Measurements from ENCODE around the gene SH3BP4.

The SH3BP4 gene

DNA sequence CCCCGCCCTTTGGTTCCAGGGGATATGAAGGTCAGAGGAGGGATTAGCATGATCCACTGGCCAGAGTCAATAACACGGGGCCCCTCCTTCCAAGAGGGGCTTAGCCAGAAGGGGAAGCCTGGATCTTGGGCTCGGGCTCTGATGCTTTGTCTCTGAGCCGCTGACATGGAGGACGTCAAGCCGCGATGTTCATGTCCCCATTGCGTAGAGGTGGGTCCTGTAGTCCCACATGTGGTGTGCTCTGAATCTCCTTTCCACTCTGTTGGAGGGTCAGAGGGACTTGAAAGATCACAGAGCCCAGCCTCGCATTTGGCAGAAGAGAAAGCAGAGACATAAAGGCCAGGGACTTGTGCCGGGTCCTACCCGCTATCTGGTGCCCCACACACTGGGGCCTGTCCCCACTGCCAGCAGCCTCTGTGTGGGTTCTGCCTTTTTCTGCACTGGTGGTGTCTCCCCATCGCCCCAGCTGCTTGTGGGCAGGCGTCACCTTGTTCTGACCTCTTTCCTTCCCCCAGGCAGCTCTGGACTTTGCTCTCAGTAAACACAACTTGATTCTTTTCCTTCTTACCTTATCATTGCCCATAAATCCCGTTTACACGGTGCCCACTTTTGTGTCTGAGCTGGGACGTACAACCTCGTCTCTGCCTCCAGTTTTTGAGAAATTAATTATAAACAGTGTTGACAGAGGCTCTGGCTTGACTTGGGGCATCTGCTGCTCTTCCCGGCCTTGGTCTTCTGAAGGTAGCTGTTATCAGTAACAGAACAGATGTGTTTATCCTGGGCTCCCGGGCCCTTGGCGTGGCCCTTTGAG lies 48.8 kb downstream of the SH3BP4 start:
- H3K4me2 ChIP-seq (ENCODE audit: low read length, poor library complexity, severe bottlenecking), result no peak overlapping the region
- peak overlapping the region in 1 of 2 experiments; percentile 49 for H3K14ac ChIP-seq (ENCODE audit: low read length in 2 of 2)
- H2BK120ac ChIP-seq (ENCODE audit: low read depth, low read length), result peak overlapping the region; percentile 0
- peaks cover 61 to 64% of the 10 kb centered on the region in 2 experiments for H3K36me3 ChIP-seq (ENCODE audit: control insufficient read depth in 1 of 2, insufficient read depth in 2 of 2, low read depth in 1 of 2, low read length in 2 of 2)
- peak; percentile 60 for DNase-seq
- peak overlapping the region; percentile 29 to 40 for H3K18ac ChIP-seq (ENCODE audit: low read depth in 1 of 2, low read length in 2 of 2)
- H4K91ac ChIP-seq (ENCODE audit: low read length), result peak overlapping the region; percentile 2
- H2AK5ac ChIP-seq (ENCODE audit: low read length, severe bottlenecking), result no peak overlapping the region
- H3K4me1 ChIP-seq (ENCODE audit: control insufficient read depth, insufficient read depth, low read depth, low read length), result peaks cover 53% of the 10 kb centered on the region
- H3K9me3 ChIP-seq (ENCODE audit: control insufficient read depth, low read length), result no peaks in the 10 kb centered on the region
- H2AFZ ChIP-seq (ENCODE audit: low read depth, low read length), result no peak overlapping the region
- H3K79me1 ChIP-seq (replicated peaks; ENCODE audit: low read length, poor library complexity, severe bottlenecking), result no peaks in the 10 kb centered on the region
- H3K4me3 ChIP-seq (ENCODE audit: insufficient read depth in 1 of 2, low read depth in 1 of 2, low read length in 2 of 2), result no peak overlapping the region
- no peak overlapping the region for H3K9ac ChIP-seq (ENCODE audit: low read length)
- H3K23ac ChIP-seq (ENCODE audit: low read length in 2 of 2), result peak overlapping the region in 1 of 2 experiments; percentile 54
- peak overlapping the region; percentile 10 for H3K27ac ChIP-seq (ENCODE audit: low read length, poor library complexity, severe bottlenecking)
- no peak overlapping the region for H2BK5ac ChIP-seq (ENCODE audit: low read depth, low read length, poor library complexity, severe bottlenecking)
- peak overlapping the region in 1 of 2 experiments; percentile 89 for H2BK12ac ChIP-seq (ENCODE audit: low read length in 2 of 2)
- H2BK15ac ChIP-seq (ENCODE audit: low read depth, poor library complexity, severe bottlenecking), result no peak overlapping the region
- H3K27me3 ChIP-seq (ENCODE audit: control insufficient read depth in 1 of 2, insufficient read depth in 1 of 2, low read length in 2 of 2), result no peaks in the 10 kb centered on the region
- H3K4ac ChIP-seq (ENCODE audit: low read depth in 1 of 2, low read length in 2 of 2), result peak overlapping the region in 1 of 2 experiments; percentile 54
- WGBS, result 48% methylated on average over 20 of the region's 20 CpGs
- H4K8ac ChIP-seq (ENCODE audit: low read length), result peak overlapping the region; percentile 10

DNA sequence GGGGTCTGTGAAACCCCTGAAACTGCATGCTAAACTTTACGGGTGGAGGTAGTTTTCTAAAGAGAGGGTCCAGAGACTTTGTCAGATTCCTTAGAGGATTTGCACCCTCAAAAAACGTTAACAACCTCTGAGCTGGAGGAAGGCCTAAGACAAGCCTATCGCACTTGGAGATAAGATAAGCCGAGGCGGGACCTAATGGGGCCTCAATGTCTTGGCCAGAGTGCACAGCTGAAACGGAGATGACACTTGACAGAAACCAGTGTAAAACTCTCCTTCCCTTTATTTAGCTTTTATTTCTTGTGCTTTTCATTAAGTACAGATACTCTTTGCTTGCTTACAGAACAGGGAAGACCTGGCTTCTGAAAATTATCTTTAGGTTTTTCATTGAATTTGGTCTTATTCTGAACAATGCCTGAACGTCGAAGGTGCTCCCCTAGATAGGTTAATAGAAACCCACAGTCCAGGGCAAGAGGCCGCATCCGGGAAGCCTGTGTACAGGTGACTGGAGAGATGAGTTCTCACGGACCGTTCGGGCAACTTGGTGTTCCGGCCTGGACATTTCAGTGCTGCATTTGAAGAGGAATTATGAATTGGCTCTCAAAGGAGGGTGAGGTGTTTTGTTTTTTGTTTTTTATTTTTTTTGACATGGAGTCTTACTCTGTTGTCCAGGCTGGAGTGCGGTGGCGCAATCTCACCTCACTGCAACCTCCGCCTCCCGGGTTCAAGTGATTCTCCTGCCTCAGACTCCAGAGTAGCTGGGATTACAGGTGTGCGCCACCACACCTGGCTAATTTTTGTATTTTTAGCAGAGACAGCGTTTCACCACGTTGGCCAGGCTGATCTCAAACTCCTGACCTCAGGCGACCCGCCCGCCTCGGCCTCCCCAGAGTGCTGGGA lies 49.7 kb downstream of the SH3BP4 start:
- Histone ChIP-seq H3K27ac (ENCODE audit: low read length, poor library complexity, severe bottlenecking) (peak overlapping the region; percentile 2), H3K9ac (ENCODE audit: low read length) (no peak overlapping the region), H4K91ac (ENCODE audit: low read length) (no peak overlapping the region), H2BK15ac (ENCODE audit: low read depth, poor library complexity, severe bottlenecking) (no peak overlapping the region), H3K4me1 (ENCODE audit: control insufficient read depth, insufficient read depth, low read depth, low read length) (peaks cover 57% of the 10 kb centered on the region), H2BK5ac (ENCODE audit: low read depth, low read length, poor library complexity, severe bottlenecking) (no peak overlapping the region), H4K8ac (ENCODE audit: low read length) (peak overlapping the region; percentile 10), H3K9me3 (ENCODE audit: control insufficient read depth, low read length) (no peaks in the 10 kb centered on the region), H2BK120ac (ENCODE audit: low read depth, low read length) (no peak overlapping the region), H3K23ac (ENCODE audit: low read length in 2 of 2) (no peak overlapping the region), H2AFZ (ENCODE audit: low read depth, low read length) (no peak overlapping the region), H3K4me3 (ENCODE audit: insufficient read depth in 1 of 2, low read depth in 1 of 2, low read length in 2 of 2) (no peak overlapping the region), H3K4me2 (ENCODE audit: low read length, poor library complexity, severe bottlenecking) (no peak overlapping the region), H3K36me3 (ENCODE audit: control insufficient read depth in 1 of 2, insufficient read depth in 2 of 2, low read depth in 1 of 2, low read length in 2 of 2) (peaks cover 56 to 63% of the 10 kb centered on the region in 2 experiments), H3K14ac (ENCODE audit: low read length in 2 of 2) (no peak overlapping the region), H3K27me3 (ENCODE audit: control insufficient read depth in 1 of 2, insufficient read depth in 1 of 2, low read length in 2 of 2) (no peaks in the 10 kb centered on the region), H3K18ac (ENCODE audit: low read depth in 1 of 2, low read length in 2 of 2) (peak overlapping the region in 1 of 2 experiments; percentile 72), H2BK12ac (ENCODE audit: low read length in 2 of 2) (no peak overlapping the region), H3K79me1 (replicated peaks; ENCODE audit: low read length, poor library complexity, severe bottlenecking) (no peaks in the 10 kb centered on the region), H2AK5ac (ENCODE audit: low read length, severe bottlenecking) (no peak overlapping the region), H3K4ac (ENCODE audit: low read depth in 1 of 2, low read length in 2 of 2) (no peak overlapping the region)
- 69% methylated on average over 24 of the region's 25 CpGs for WGBS
- peak; percentile 74 for DNase-seq

DNA sequence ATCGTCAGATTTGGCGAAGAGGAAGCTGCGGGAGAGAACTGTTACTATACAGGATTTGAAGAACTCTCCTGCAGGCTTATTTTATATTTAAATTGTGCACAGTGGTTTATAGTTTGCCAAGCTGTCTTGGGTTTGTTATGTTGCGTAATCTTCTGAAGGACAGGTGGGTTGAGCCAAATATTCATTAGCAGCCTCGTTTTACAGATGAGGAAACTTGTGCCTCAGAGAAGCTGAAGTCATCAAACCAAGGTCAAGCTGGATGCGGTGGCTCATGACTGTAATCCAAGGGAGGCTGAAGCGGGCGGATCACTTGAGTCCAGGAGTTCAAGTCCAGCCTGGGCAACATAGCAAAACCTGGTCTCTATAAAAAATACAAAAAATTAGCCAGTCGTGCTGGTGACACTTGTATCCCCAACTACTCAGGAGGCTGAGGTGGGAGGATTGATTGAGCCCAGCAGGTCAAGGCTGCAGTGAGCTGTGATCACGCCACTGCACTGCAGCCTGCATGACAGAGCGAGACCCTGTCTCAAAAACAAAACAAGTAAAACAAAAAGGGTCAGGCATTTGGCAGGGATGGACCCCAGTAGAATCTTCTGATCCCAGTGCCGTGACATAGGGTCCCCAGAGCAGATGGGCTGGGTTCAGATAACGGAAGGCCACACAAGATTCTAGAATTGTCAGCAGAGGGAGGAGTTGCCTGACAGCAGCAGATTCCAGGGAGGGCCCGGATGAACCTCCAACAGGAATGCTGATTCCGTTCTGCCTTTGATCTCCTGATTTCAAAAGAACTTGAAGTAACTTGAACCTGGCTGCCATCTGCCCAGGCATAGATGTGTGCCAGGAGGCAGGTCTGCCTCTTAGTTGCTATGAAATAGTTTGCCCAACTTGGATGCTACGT lies 50.6 kb downstream of the SH3BP4 start:
- Histone ChIP-seq H3K14ac (ENCODE audit: low read length in 2 of 2) (no peak overlapping the region), H3K4ac (ENCODE audit: low read depth in 1 of 2, low read length in 2 of 2) (peak overlapping the region in 1 of 2 experiments; percentile 45), H3K4me1 (ENCODE audit: control insufficient read depth, insufficient read depth, low read depth, low read length) (peaks cover 60% of the 10 kb centered on the region), H3K4me2 (ENCODE audit: low read length, poor library complexity, severe bottlenecking) (no peak overlapping the region), H2BK120ac (ENCODE audit: low read depth, low read length) (no peak overlapping the region), H3K23ac (ENCODE audit: low read length in 2 of 2) (no peak overlapping the region), H4K8ac (ENCODE audit: low read length) (no peak overlapping the region), H3K4me3 (ENCODE audit: insufficient read depth in 1 of 2, low read depth in 1 of 2, low read length in 2 of 2) (no peak overlapping the region), H3K9ac (ENCODE audit: low read length) (no peak overlapping the region), H3K27me3 (ENCODE audit: control insufficient read depth in 1 of 2, insufficient read depth in 1 of 2, low read length in 2 of 2) (no peaks in the 10 kb centered on the region), H3K9me3 (ENCODE audit: control insufficient read depth, low read length) (no peaks in the 10 kb centered on the region), H2AFZ (ENCODE audit: low read depth, low read length) (no peak overlapping the region), H4K91ac (ENCODE audit: low read length) (peak overlapping the region; percentile 25), H3K18ac (ENCODE audit: low read depth in 1 of 2, low read length in 2 of 2) (peak overlapping the region in 1 of 2 experiments; percentile 31), H2BK5ac (ENCODE audit: low read depth, low read length, poor library complexity, severe bottlenecking) (no peak overlapping the region), H3K27ac (ENCODE audit: low read length, poor library complexity, severe bottlenecking) (peak overlapping the region; percentile 11), H2BK12ac (ENCODE audit: low read length in 2 of 2) (peak overlapping the region in 1 of 2 experiments; percentile 38), H3K36me3 (ENCODE audit: control insufficient read depth in 1 of 2, insufficient read depth in 2 of 2, low read depth in 1 of 2, low read length in 2 of 2) (peaks cover 47 to 71% of the 10 kb centered on the region in 2 experiments), H2AK5ac (ENCODE audit: low read length, severe bottlenecking) (no peak overlapping the region), H3K79me1 (replicated peaks; ENCODE audit: low read length, poor library complexity, severe bottlenecking) (no peaks in the 10 kb centered on the region), H2BK15ac (ENCODE audit: low read depth, poor library complexity, severe bottlenecking) (no peak overlapping the region)
- 92% methylated on average over 16 of the region's 16 CpGs for WGBS
- DNase-seq, result no peak

All from mesenchymal stem cell (in vitro differentiated cells and primary cell).